Transverse colon (tissue), 3 donors: ENCODE data around the gene NAA15.
"Not testable (repeated sequence)": the region's sequence is repeated elsewhere in the genome, so short reads cannot be mapped to it uniquely, and the experiment has no call there.

ENCODE experiments used
- EP300 ChIP-seq: sonication (generic); formaldehyde crosslinking; IDR thresholded peaks from one replicate; pipeline ENCODE4 v1.6.1; 2017; ENCODE audit warnings: antibody characterized with exemption, low read depth
- POLR2A ChIP-seq: fragments of 450-650 bp; IDR thresholded peaks from one replicate; pipeline ENCODE4 v1.6.1; 2016; ENCODE audit warnings: antibody characterized with exemption, mild to moderate bottlenecking, moderate library complexity
- POLR2AphosphoS5 ChIP-seq, 3 donors: sonication (generic); formaldehyde crosslinking; IDR thresholded peaks; one replicate each; pipeline ENCODE4 v1.6.1; 2016; ENCODE audit warnings: antibody characterized with exemption in 3 of 3

- TF ChIP-seq EP300; POLR2A; POLR2AphosphoS5 (IDR thresholded peaks at IDR 0.05): not testable (repeated sequence)
Observed at GRCh38 chr4:139444881-139445280, 143.6 kb downstream of the NAA15 start.
